Measurements from ENCODE around the gene SLC25A36. TPM values are rescaled to one million over a fixed set of nuclear protein-coding genes. Genes with fewer than 3 reads are reported as not detected.
"Not testable (repeated sequence)": the region's sequence is repeated elsewhere in the genome, so short reads cannot be mapped to it uniquely, and the experiment has no call there.

Gene SLC25A36
- total and polyA plus RNA-seq, 8 donors = 13.1 to 275 (median 64.2) TPM

GRCh38 chr3:141012571-141012970, 70.9 kb downstream of the SLC25A36 start:
- Histone ChIP-seq H3K36me3 (no peaks in the 10 kb centered on the region), H3K4me3 (no peak overlapping the region), H3K27ac (no peak overlapping the region), H3K9me3 (no peaks in the 10 kb centered on the region), H3K4me1 (peaks cover 0 to 8% (median 0%) of the 10 kb centered on the region in 4 donors), H3K27me3 (peaks cover 0 to 3% (median 0%) of the 10 kb centered on the region in 3 donors)
- intact Hi-C loops (cut with DNase I; ENCODE audit: low total_unique reads) = loop anchor here (10.0 kb wide), 1 partner anchor 92 kb away; no protein-coding TSS in a partner anchor
- WGBS, 5 donors = 90 to 95% (median 93%) methylated on average over 2 of the region's 2 CpGs
- DNase-seq = no peak
- no peak for TF ChIP-seq POLR2AphosphoS5 (IDR thresholded peaks at IDR 0.05)
- TF ChIP-seq POLR2A (IDR thresholded peaks at IDR 0.05) = no peak
- TF ChIP-seq CTCF (IDR thresholded peaks at IDR 0.05) = no peak
- no peak for TF ChIP-seq EP300 (IDR thresholded peaks at IDR 0.05)

DNA sequence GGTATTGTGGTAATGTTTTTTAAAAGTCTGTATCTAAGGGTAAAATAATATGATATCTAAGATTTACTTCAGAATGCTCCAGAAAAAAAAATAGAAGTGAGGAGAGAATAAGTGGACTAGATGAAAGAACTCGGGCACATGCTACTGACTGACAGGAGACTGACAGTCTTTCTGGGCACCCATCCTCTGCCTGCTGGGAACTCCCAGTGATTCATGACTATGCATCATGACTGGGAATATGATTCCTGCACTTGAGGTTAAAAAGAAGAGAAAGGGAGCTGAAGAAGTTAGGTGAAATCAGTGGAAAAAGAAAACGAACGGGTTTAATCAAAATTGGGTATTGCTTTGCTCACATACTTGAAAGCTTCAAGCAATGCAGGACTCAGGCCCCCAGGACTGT, 73.8 kb downstream of the SLC25A36 start:
- H3K4me1 ChIP-seq = peaks cover 0 to 8% (median 0%) of the 10 kb centered on the region in 4 donors
- H3K27ac ChIP-seq = no peak overlapping the region
- no peaks in the 10 kb centered on the region for H3K36me3 ChIP-seq
- no peak overlapping the region for H3K4me3 ChIP-seq
- H3K27me3 ChIP-seq = peaks cover 0 to 1% (median 0%) of the 10 kb centered on the region in 3 donors
- no peaks in the 10 kb centered on the region for H3K9me3 ChIP-seq
- TF ChIP-seq POLR2AphosphoS5 (IDR thresholded peaks at IDR 0.05) (no peak), CTCF (IDR thresholded peaks at IDR 0.05) (no peak), EP300 (IDR thresholded peaks at IDR 0.05) (no peak), POLR2A (IDR thresholded peaks at IDR 0.05) (no peak)
- intact Hi-C loops (cut with DNase I; ENCODE audit: low total_unique reads) = loop anchor here (10.0 kb wide), 1 partner anchor 89 kb away; no protein-coding TSS in a partner anchor
- no peak for DNase-seq
- 82 to 93% (median 91%) methylated on average over 3 of the region's 3 CpGs for WGBS, 5 donors

DNA sequence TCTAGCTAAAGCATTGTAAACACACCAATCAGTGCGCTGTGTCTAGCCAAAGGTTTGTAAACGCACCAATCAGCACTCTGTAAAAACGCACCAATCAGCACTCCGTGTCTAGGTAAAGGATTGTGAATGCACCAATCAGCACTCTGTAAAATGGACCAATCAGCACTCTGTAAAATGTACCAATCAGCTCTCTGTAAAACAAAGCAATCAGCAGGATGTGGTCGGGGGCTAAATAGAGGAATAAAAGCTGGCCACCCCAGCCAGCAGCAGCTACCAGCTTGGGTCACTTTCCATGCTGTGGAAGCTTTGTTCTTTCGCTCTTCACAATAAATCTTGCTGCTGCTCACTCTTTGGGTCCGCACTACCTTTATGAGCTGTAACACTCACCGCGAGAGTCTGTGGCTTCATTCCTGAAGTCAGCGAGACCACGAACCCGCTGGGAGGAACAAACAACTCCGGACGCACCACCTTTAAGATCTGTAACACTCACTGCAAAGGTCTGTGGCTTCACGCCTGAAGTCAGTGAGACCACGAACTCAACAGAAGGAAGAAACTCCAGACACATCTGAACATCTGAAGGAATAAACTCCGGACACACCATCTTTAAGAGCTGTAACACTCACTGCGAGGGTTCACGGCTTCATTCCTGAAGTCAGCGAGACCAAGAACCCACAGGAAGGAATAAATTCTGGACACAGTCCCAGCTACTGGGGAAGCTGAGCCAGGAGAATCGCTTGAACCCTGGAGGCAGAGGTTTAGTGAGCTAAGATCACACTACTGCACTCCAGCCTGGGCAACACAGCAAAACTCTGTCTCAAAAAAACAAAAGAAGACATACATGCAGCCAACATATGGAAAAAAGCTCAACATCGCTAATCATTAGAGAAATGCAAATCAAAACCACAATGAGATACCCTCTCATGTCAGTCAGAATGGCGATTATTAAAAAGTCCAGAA, 76.0 kb downstream of the SLC25A36 start:
- H3K4me3 ChIP-seq, H3K4me1 ChIP-seq, H3K9me3 ChIP-seq, H3K27me3 ChIP-seq, H3K27ac ChIP-seq, H3K36me3 ChIP-seq, DNase-seq: not testable (repeated sequence)
- WGBS, 5 donors = 72 to 85% (median 77%) methylated on average over 20 to 23 of the region's 23 CpGs
- intact Hi-C loops (cut with DNase I; ENCODE audit: low total_unique reads) = loop anchor here (10.0 kb wide), 1 partner anchor 87 kb away; no protein-coding TSS in a partner anchor

- no peak for DNase-seq
- no peaks in the 10 kb centered on the region for H3K27me3 ChIP-seq
- no peaks in the 10 kb centered on the region for H3K9me3 ChIP-seq
- intact Hi-C loops (cut with DNase I; ENCODE audit: low total_unique reads) = loop anchor here (10.0 kb wide), 1 partner anchor 86 kb away; no protein-coding TSS in a partner anchor
- TF ChIP-seq POLR2A (IDR thresholded peaks at IDR 0.05) (no peak), CTCF (IDR thresholded peaks at IDR 0.05) (no peak), POLR2AphosphoS5 (IDR thresholded peaks at IDR 0.05) (no peak), EP300 (IDR thresholded peaks at IDR 0.05) (no peak)
- H3K4me3 ChIP-seq = no peak overlapping the region
- no peaks in the 10 kb centered on the region for H3K36me3 ChIP-seq
- whole genome bisulfite sequencing, 5 donors = 93 to 96% (median 96%) methylated on average over 3 to 19 of the region's 19 CpGs
- H3K27ac ChIP-seq = no peak overlapping the region
- H3K4me1 ChIP-seq = no peaks in the 10 kb centered on the region
Observed at GRCh38 chr3:141019244-141019643, 77.6 kb downstream of the SLC25A36 start.
